PFSK-1 (cell line): ENCODE results near the gene JAM3.

ENCODE experiments used
- FOXP2 ChIP-seq: optimal IDR thresholded peaks from 2 replicates; pipeline ENCODE3; 2011; ENCODE audit warnings: borderline replicate concordance, control low read depth, inconsistent platforms; ENCODE audit not compliant: insufficient read depth; ENCODE audit errors: extremely low read length, extremely low read depth
- POLR2AphosphoS5 ChIP-seq: IDR thresholded peaks from 2 replicates; pipeline ENCODE4 v1.6.1; 2012; ENCODE audit warnings: low read depth, mild to moderate bottlenecking, control low read depth, low read length, moderate library complexity
- REST ChIP-seq, 2 experiments: IDR thresholded peaks; 2 replicates each; pipeline versions ENCODE4 v1.6.1 to v1.8.0; 2011 to 2012; ENCODE audit warnings: low read depth in 2 of 2, low read length in 2 of 2, control low read depth in 1 of 2, inconsistent platforms in 1 of 2, mild to moderate bottlenecking in 1 of 2, moderate library complexity in 1 of 2; ENCODE audit not compliant: insufficient read depth in 1 of 2
- SIN3A ChIP-seq: IDR thresholded peaks from 2 replicates; pipeline ENCODE4 v1.6.1; 2012; ENCODE audit warnings: mild to moderate bottlenecking, low read length, moderate library complexity, borderline replicate concordance; ENCODE audit not compliant: insufficient read depth
- TAF1 ChIP-seq: IDR thresholded peaks from 2 replicates; pipeline ENCODE4 v1.6.1; 2012; ENCODE audit warnings: low read length, control low read depth, borderline replicate concordance; ENCODE audit not compliant: insufficient read depth

JAM3 gene

GRCh38 chr11:134124660-134125451 is 56.0 kb downstream of the JAM3 start:
- no peak for TF ChIP-seq POLR2AphosphoS5
- TF ChIP-seq FOXP2: no peak
- no peak for TF ChIP-seq REST (IDR thresholded peaks at IDR 0.05; ENCODE audit: insufficient read depth in 1 of 2, low read depth in 2 of 2, low read length in 2 of 2)

- no peak for TF ChIP-seq FOXP2
- no peak for TF ChIP-seq SIN3A
- TF ChIP-seq POLR2AphosphoS5: no peak
- TF ChIP-seq TAF1: no peak
- no peak for TF ChIP-seq REST (IDR thresholded peaks at IDR 0.05; ENCODE audit: insufficient read depth in 1 of 2, low read depth in 2 of 2, low read length in 2 of 2)
Observed at GRCh38 chr11:134125507-134125906, 56.6 kb downstream of the JAM3 start.

- no peak for TF ChIP-seq POLR2AphosphoS5
- no peak for TF ChIP-seq SIN3A
- no peak for TF ChIP-seq TAF1
- no peak for TF ChIP-seq FOXP2
- TF ChIP-seq REST (IDR thresholded peaks at IDR 0.05; ENCODE audit: insufficient read depth in 1 of 2, low read depth in 2 of 2, low read length in 2 of 2): no peak
Observed at GRCh38 chr11:134126217-134126822, 57.4 kb downstream of the JAM3 start.

GRCh38 chr11:134131628-134132244 is 62.9 kb downstream of the JAM3 start:
- TF ChIP-seq POLR2AphosphoS5 (no peak), FOXP2 (no peak), SIN3A (no peak)

- TF ChIP-seq SIN3A: no peak
- TF ChIP-seq TAF1: no peak
- TF ChIP-seq REST (IDR thresholded peaks at IDR 0.05; ENCODE audit: insufficient read depth in 1 of 2, low read depth in 2 of 2, low read length in 2 of 2): no peak
- TF ChIP-seq FOXP2: no peak
- no peak for TF ChIP-seq POLR2AphosphoS5
Observed at GRCh38 chr11:134132808-134133207, 63.9 kb downstream of the JAM3 start.
